NB4 (cell line): ENCODE data around the gene GMPS.

ENCODE experiments used
- CTCF ChIP-seq: IDR thresholded peaks from one replicate; pipeline ENCODE4 v1.5.1; 2012; ENCODE audit warnings: low read depth, low read length
- MAX ChIP-seq: IDR thresholded peaks from 2 replicates; pipeline ENCODE4 v1.6.1; 2011; ENCODE audit warnings: low read depth, low read length
- MYC ChIP-seq: IDR thresholded peaks from 2 replicates; pipeline ENCODE4 v1.6.1; 2011; ENCODE audit warnings: low read depth, low read length
- POLR2A ChIP-seq: IDR thresholded peaks from 2 replicates; pipeline ENCODE4 v1.6.1; 2011; ENCODE audit warnings: mild to moderate bottlenecking; ENCODE audit not compliant: insufficient read length; ENCODE audit errors: extremely low read depth

GRCh38 chr3:155847993-155848392, 22.5 kb upstream of the GMPS start:
- TF ChIP-seq CTCF (no peak), POLR2A (no peak), MAX (no peak), MYC (no peak)
